GM12878 (cell line): Measurements from ENCODE around the gene KLHL24. TPM values are rescaled to one million over a fixed set of nuclear protein-coding genes. Genes with fewer than 3 reads are reported as not detected.

Experiments used
- ATAC-seq: fragments of 200-7000 bp; cut with Tn5 transposase; 3 replicates; pipeline ENCODE4 v1.9.1; 2020; ENCODE audit warnings: mild to moderate bottlenecking, moderate library complexity
- BruUV-seq: library from RNA; stranded (reverse); fragments of 400-500 nt; replicated peaks from 2 replicates; lab custom pipeline; 2021; lab: Mats Ljungman, UMichigan
- CTCF ChIA-PET: fragments of 300-600 bp; sonication (Branson Sonifier 250); formaldehyde crosslinking; extraction: SDS; loops from one replicate; lab custom pipeline; 2021; ENCODE audit warnings: inconsistent platforms; lab: Yijun Ruan, JAX
- POLR2A ChIA-PET: fragments of 350-600 bp; formaldehyde crosslinking; extraction: SDS; loops from one replicate; lab custom pipeline; 2021; ENCODE audit warnings: inconsistent platforms; lab: Charles Lee
- RAD21 ChIA-PET: fragments of 300-600 bp; sonication (Branson Sonifier 250); formaldehyde crosslinking; loops from one replicate; lab custom pipeline; 2023; ENCODE audit warnings: antibody characterized with exemption; ENCODE audit not compliant: unreplicated experiment; lab: Charles Lee
- SMC1A ChIA-PET: fragments of 300-600 bp; sonication (Branson Sonifier 250); formaldehyde crosslinking; loops from one replicate; lab custom pipeline; 2023; ENCODE audit not compliant: unreplicated experiment, uncharacterized antibody; lab: Charles Lee
- DNase-seq: peaks from one replicate; pipeline ENCODE4 v3.0.0-alpha.2; 2011; ENCODE audit warnings: low read depth, low spot score
- FAIRE-seq: peaks from 3 replicates; lab custom pipeline; 2011; peaks lifted over from hg19 to GRCh38; lab: Jason Lieb, UNC
- H2AFZ ChIP-seq: 2 replicates; pipeline ENCODE4 v1.6.0; 2011; ENCODE audit warnings: low read depth, low read length, control low read depth; ENCODE audit not compliant: control insufficient read depth
- H3K27ac ChIP-seq: 2 replicates; pipeline ENCODE4 v1.5.1; 2011; ENCODE audit warnings: control low read depth; ENCODE audit not compliant: control insufficient read depth, insufficient read depth
- H3K27me3 ChIP-seq, 2 experiments: replicated peaks in 1 of 2; 2 replicates each; pipeline versions ENCODE4 v1.6.0 to v1.6.1; 2011; ENCODE audit warnings: low read length in 1 of 2; ENCODE audit not compliant: control insufficient read depth in 2 of 2, insufficient read depth in 2 of 2
- H3K36me3 ChIP-seq, 2 experiments: 2 replicates each; pipeline ENCODE4 v1.5.1; 2011; ENCODE audit warnings: low read length in 1 of 2; ENCODE audit not compliant: control insufficient read depth in 2 of 2, insufficient read depth in 2 of 2
- H3K4me1 ChIP-seq: 2 replicates; pipeline ENCODE4 v1.6.1; 2011; ENCODE audit warnings: mild to moderate bottlenecking, low read length, moderate library complexity, mixed read lengths; ENCODE audit not compliant: control insufficient read depth, insufficient read depth
- H3K4me2 ChIP-seq: 2 replicates; pipeline ENCODE4 v1.6.0; 2011; ENCODE audit warnings: control low read depth; ENCODE audit not compliant: control insufficient read depth, insufficient read depth
- H3K4me3 ChIP-seq: fragments of 200-600 bp; sonication (generic); 2 replicates; pipeline ENCODE4 v1.5.1; 2016
- H3K79me2 ChIP-seq: 2 replicates; pipeline ENCODE4 v1.6.0; 2011; ENCODE audit warnings: low read length; ENCODE audit not compliant: control insufficient read depth, insufficient read depth
- H3K9ac ChIP-seq: 2 replicates; pipeline ENCODE4 v1.8.0; 2011; ENCODE audit warnings: low read length, control low read depth, mixed read lengths; ENCODE audit not compliant: control insufficient read depth, insufficient read depth
- H3K9me3 ChIP-seq: replicated peaks from 3 replicates; pipeline ENCODE4 v1.5.1; 2011; ENCODE audit warnings: mild to moderate bottlenecking, low read length; ENCODE audit not compliant: control insufficient read depth, insufficient read depth
- H4K20me1 ChIP-seq: 2 replicates; pipeline ENCODE4 v1.6.0; 2011; ENCODE audit not compliant: control insufficient read depth, insufficient read depth
- ASH2L ChIP-seq: fragments of 300-600, 200-600 bp; sonication (generic); IDR thresholded peaks from 2 replicates; pipeline ENCODE4 v1.6.1; 2017; ENCODE audit warnings: low read depth, mild to moderate bottlenecking, borderline replicate concordance
- CHD1 ChIP-seq: IDR thresholded peaks from 2 replicates; pipeline ENCODE4 v1.6.1; 2012; ENCODE audit warnings: low read depth, low read length, improper control_type of control experiment
- EED ChIP-seq: sonication (generic); IDR thresholded peaks from 2 replicates; pipeline ENCODE4 v1.6.1; 2016; ENCODE audit warnings: antibody characterized with exemption, low read depth
- ETV6 ChIP-seq, 2 experiments: fragments of 450-650 bp in 1 of 2; IDR thresholded peaks in 1 of 2; conservative IDR thresholded peaks in 1 of 2; 2 replicates each; pipeline ENCODE4 v1.6.1; 2014; ENCODE audit warnings: antibody characterized with exemption in 1 of 2, borderline replicate concordance in 1 of 2, low read depth in 1 of 2, mild to moderate bottlenecking in 1 of 2, moderate library complexity in 1 of 2
- IRF4 ChIP-seq: IDR thresholded peaks from 2 replicates; pipeline ENCODE4 v1.6.1; 2011; ENCODE audit warnings: low read depth, low read length
- JUNB ChIP-seq: IDR thresholded peaks from 2 replicates; pipeline ENCODE4 v1.6.1; 2016; ENCODE audit warnings: antibody characterized with exemption, mild to moderate bottlenecking
- KDM1A ChIP-seq: fragments of 200-600 bp; sonication (generic); IDR thresholded peaks from 2 replicates; pipeline ENCODE4 v1.6.1; 2016; ENCODE audit warnings: borderline replicate concordance
- NRF1 ChIP-seq: conservative IDR thresholded peaks from 2 replicates; pipeline ENCODE4 v1.6.1; 2011; ENCODE audit warnings: mild to moderate bottlenecking, low read depth, low read length, improper control_type of control experiment
- PAX5 ChIP-seq: IDR thresholded peaks from 2 replicates; pipeline ENCODE4 v1.6.1; 2011; ENCODE audit warnings: low read depth, low read length, borderline replicate concordance
- PRDM15 ChIP-seq: fragments of 450-650 bp; formaldehyde crosslinking; IDR thresholded peaks from 2 replicates; pipeline ENCODE4 v1.4.0; 2020; ENCODE audit warnings: mild to moderate bottlenecking, moderate library complexity
- RFX5 ChIP-seq: IDR thresholded peaks from 2 replicates; pipeline ENCODE4 v1.6.1; 2011; ENCODE audit warnings: low read depth, low read length, improper control_type of control experiment
- RUNX3 ChIP-seq: IDR thresholded peaks from 2 replicates; pipeline ENCODE4 v1.6.1; 2012; ENCODE audit warnings: low read length, inconsistent platforms
- SIN3A ChIP-seq: IDR thresholded peaks from 2 replicates; pipeline ENCODE4 v1.6.1; 2012; ENCODE audit warnings: low read depth, low read length, improper control_type of control experiment
- SIX5 ChIP-seq: IDR thresholded peaks from 2 replicates; pipeline ENCODE4 v1.6.1; 2011; ENCODE audit warnings: mild to moderate bottlenecking, low read depth, low read length, moderate library complexity; ENCODE audit not compliant: severe bottlenecking
- ZNF274 ChIP-seq: IDR thresholded peaks from one replicate; pipeline ENCODE4 v1.8.0; 2011; ENCODE audit not compliant: insufficient read length, insufficient read depth
- ZNF592 ChIP-seq: fragments of 450-650 bp; IDR thresholded peaks from 2 replicates; pipeline ENCODE4 v1.6.1; 2017; ENCODE audit warnings: mild to moderate bottlenecking, moderate library complexity
- WGBS: methylation state at CpG from one replicate; pipeline ENCODE4 v1.1.6; 2016; ENCODE audit warnings: low lambda C conversion rate; ENCODE audit not compliant: insufficient replicate concordance, insufficient coverage; ENCODE audit errors: missing lambda C conversion rate; 5-methylcytosine and 5-hydroxymethylcytosine counted together
- in situ Hi-C: fragments of 300-500 bp; cut with MboI; formaldehyde crosslinking; loops from 9 replicates; pipeline ENCODE4 v1.14.3; 2018; ENCODE audit warnings: mixed read lengths
- intact Hi-C: fragments of 100-400 bp; cut with micrococcal nuclease; formaldehyde crosslinking; loops from one replicate; pipeline ENCODE4 v1.14.2; 2022; ENCODE audit not compliant: unreplicated experiment
- polyA plus RNA-seq, 11 experiments: library from polyadenylated mRNA; depleted of rRNA in 4 of 11; unstranded in 6 of 11; stranded (reverse) in 5 of 11; fragments of >200 nt; fragmentation: Nextera tagmentation in 4 of 11; fragmentation: Illumina TruSeq in 1 of 11; extraction: Ambion mirVana in 4 of 11; extraction: Trizol in 1 of 11; gene quantifications; 1 replicate in 1 of 11; 2 replicates in 10 of 11; pipeline versions ENCODE4 v1.2.1 to v1.2.3, GENCODE V29; 2011 to 2016; ENCODE audit warnings: inconsistent platforms in 2 of 11, missing spikeins in 2 of 11, low read depth in 1 of 11
- total RNA-seq, 4 experiments: library from RNA; depleted of rRNA in 3 of 4; stranded (reverse); fragments of >200 nt in 3 of 4; fragmentation: Illumina TruSeq in 1 of 4; extraction: Trizol in 1 of 4; gene quantifications; 2 replicates each; pipeline versions ENCODE4 v1.2.1 to v1.2.3, GENCODE V29; 2013 to 2021

Gene KLHL24
- total and polyA plus RNA-seq, 10 of the 15 experiments (the other 5 are each of a cell fraction or from before 2014, with no cell fraction given) = 0.91 to 24.3 (median 5.3) TPM

- Histone ChIP-seq H3K79me2 (no peaks in the 10 kb centered on the region), H3K36me3 (no peaks in the 10 kb centered on the region), H3K4me1 (peaks cover 16% of the 10 kb centered on the region), H3K4me2 (no peak overlapping the region), H3K4me3 (no peak overlapping the region), H4K20me1 (no peaks in the 10 kb centered on the region), H3K27ac (no peak overlapping the region), H3K9me3 (no peaks in the 10 kb centered on the region; the same call in 2 of the 3 replicates), H3K27me3 (0 out of 4 replicates have a peak, but pooled peaks cover 0 to 9% of the 10 kb centered on the region in 2 experiments), H2AFZ (no peak overlapping the region), H3K9ac (no peak overlapping the region)
- ChIA-PET RAD21 (no interaction called here), POLR2A (interaction anchor here (0.7 to 1.1 kb wide), 3 partner anchors 10 to 87 kb away, joined by 3 to 4 read pairs (median 3); no protein-coding TSS in a partner anchor), CTCF (interaction anchor here (1.0 to 1.5 kb wide), 3 partner anchors 110 to 180 kb away, joined by 3 to 4 read pairs (median 3); partner anchors contain the start of gene YEATS2), SMC1A (interaction anchor here (1.0 to 11.4 kb wide), 4 partner anchors 8 to 60 kb away, joined by 3 to 225 read pairs (median 4); no protein-coding TSS in a partner anchor)
- 27% methylated on average over 2 of the region's 2 CpGs for WGBS
- TF ChIP-seq NRF1 (no peak), PAX5 (no peak), CHD1 (no peak), SIN3A (no peak), JUNB (no peak), ZNF592 (no peak), ZNF274 (no peak), SIX5 (no peak), EED (0 out of 2 replicates have a peak, but pooled peaks have one; percentile 23), ASH2L (no peak), PRDM15 (CRISPR knock-in tag) (no peak), IRF4 (no peak), KDM1A (no peak), ETV6 (conservative IDR thresholded peaks at IDR 0.05 in 1 of 2, IDR thresholded peaks at IDR 0.05 in 1 of 2; ENCODE audit: borderline replicate concordance in 1 of 2, low read depth in 1 of 2) (peak in 1 of 2 experiments; percentile 78; a peak in 2 of 4 replicates), RUNX3 (no peak), RFX5 (no peak)
- in situ Hi-C loops = no loop called here
- FAIRE-seq = no peak
- BruUV-seq = no TSS peak
- no peak for DNase-seq
- intact Hi-C loops = no loop called here
- no peak for ATAC-seq
Observed at GRCh38 chr3:183587336-183587735, 48.1 kb upstream of the KLHL24 start.
